Activated naive CD8-positive, alpha-beta T cell (primary cell): ENCODE measurements around the gene MCTP1.
"Not testable (repeated sequence)": the region's sequence is repeated elsewhere in the genome, so short reads cannot be mapped to it uniquely, and the experiment has no call there.

ENCODE experiments used
- H3K27ac Mint-ChIP-seq: one replicate; pipeline ENCODE4 v1.8.0; 2021; ENCODE audit warnings: mixed read lengths
- H3K27me3 Mint-ChIP-seq: one replicate; pipeline ENCODE4 v1.8.0; 2021; ENCODE audit warnings: mixed read lengths
- H3K36me3 Mint-ChIP-seq: one replicate; pipeline ENCODE4 v1.8.0; 2021; ENCODE audit warnings: mixed read lengths
- H3K4me1 Mint-ChIP-seq: one replicate; pipeline ENCODE4 v1.8.0; 2021; ENCODE audit warnings: low read depth, mixed read lengths
- H3K4me3 Mint-ChIP-seq: one replicate; pipeline ENCODE4 v1.8.0; 2021; ENCODE audit warnings: mild to moderate bottlenecking, mixed read lengths
- H3K9me3 Mint-ChIP-seq: one replicate; pipeline ENCODE4 v1.8.0; 2021; ENCODE audit warnings: low read depth, mixed read lengths

Gene MCTP1

GRCh38 chr5:94998670-94999069 lies 286.2 kb downstream of the MCTP1 start:
- no peaks in the 10 kb centered on the region for H3K4me1 Mint-ChIP-seq
- no peaks in the 10 kb centered on the region for H3K27me3 Mint-ChIP-seq
- no peak overlapping the region for H3K27ac Mint-ChIP-seq
- no peaks in the 10 kb centered on the region for H3K36me3 Mint-ChIP-seq
- peaks cover under 1% of the 10 kb centered on the region for H3K9me3 Mint-ChIP-seq
- H3K4me3 Mint-ChIP-seq: no peak overlapping the region

DNA sequence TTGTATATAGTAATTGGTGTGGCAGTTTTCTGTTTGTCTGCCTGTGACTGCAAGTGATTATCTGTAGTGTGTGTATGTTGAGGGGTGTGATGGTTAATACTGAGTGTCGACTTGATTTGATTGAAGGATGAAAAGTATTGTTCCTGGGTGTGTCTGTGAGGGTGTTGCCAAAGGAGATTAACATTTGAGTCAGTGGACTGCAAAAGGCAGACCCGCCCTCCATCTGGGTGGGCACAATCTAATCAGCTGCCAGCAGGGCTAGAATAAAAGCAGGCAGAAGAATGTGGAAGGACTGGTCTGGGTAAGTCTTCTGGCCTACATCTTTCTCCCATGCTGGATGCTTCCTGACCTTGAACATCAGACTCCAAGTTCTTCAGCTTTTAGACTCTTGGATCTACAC lies 290.4 kb downstream of the MCTP1 start:
- not testable (repeated sequence) for H3K4me1 Mint-ChIP-seq, H3K36me3 Mint-ChIP-seq, H3K4me3 Mint-ChIP-seq, H3K27ac Mint-ChIP-seq, H3K27me3 Mint-ChIP-seq, H3K9me3 Mint-ChIP-seq

DNA sequence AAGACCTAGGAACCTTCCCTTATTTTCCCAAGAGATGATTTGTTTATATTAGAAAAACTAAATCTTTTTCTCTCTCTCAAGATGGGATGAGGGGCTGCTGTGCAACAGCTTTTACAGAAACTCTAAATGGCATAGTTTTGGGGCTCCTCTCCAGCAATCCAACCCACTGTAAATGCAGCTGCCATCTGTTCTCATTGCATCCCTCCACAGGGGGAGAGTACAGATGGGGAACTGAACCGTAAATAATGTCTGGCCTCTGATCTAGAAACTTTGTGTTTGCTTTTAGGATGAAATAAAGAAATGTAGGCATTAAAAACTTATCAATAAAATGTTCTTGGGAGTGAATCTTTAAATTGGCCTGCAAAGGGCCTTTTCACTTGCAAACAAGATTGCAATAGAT lies 291.4 kb downstream of the MCTP1 start:
- H3K4me3 Mint-ChIP-seq: no peak overlapping the region
- no peak overlapping the region for H3K27ac Mint-ChIP-seq
- H3K36me3 Mint-ChIP-seq: no peaks in the 10 kb centered on the region

GRCh38 chr5:94992325-94992724 lies 292.6 kb downstream of the MCTP1 start:
- Mint-ChIP-seq H3K27ac (no peak overlapping the region), H3K36me3 (no peaks in the 10 kb centered on the region), H3K27me3 (no peaks in the 10 kb centered on the region), H3K4me1 (no peaks in the 10 kb centered on the region), H3K9me3 (no peaks in the 10 kb centered on the region), H3K4me3 (no peak overlapping the region)

More for the DNA sequence above, 291.4 kb downstream of the MCTP1 start:
- Mint-ChIP-seq H3K4me1 (no peaks in the 10 kb centered on the region), H3K9me3 (no peaks in the 10 kb centered on the region), H3K27me3 (no peaks in the 10 kb centered on the region)

- no peaks in the 10 kb centered on the region for H3K36me3 Mint-ChIP-seq
- H3K9me3 Mint-ChIP-seq: no peaks in the 10 kb centered on the region
- H3K4me1 Mint-ChIP-seq: peaks cover 3% of the 10 kb centered on the region
- no peaks in the 10 kb centered on the region for H3K27me3 Mint-ChIP-seq
- peak overlapping the region; percentile 2 for H3K27ac Mint-ChIP-seq
- H3K4me3 Mint-ChIP-seq: no peak overlapping the region
Observed at GRCh38 chr5:94983861-94984535, 300.9 kb downstream of the MCTP1 start.

DNA sequence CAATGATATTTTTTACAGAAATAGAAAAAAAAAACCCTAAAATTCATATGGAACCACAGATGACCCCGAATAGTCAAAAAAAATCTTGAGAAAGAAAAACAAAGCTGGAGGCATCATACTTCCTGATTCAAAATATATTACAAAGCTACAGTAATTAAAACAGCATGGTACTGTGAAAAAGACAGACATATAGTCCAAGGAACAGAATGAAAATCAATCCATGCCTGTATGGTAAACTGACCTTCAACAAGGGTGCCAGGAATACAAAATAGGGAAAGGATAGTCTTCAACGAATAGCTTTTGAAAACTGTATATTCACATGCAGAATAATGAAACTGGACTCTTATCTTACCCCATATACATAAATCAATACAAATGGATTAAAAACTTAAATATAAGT lies 307.5 kb downstream of the MCTP1 start:
- H3K9me3 Mint-ChIP-seq: peaks cover 15% of the 10 kb centered on the region
- H3K27me3 Mint-ChIP-seq: no peaks in the 10 kb centered on the region
- H3K27ac Mint-ChIP-seq: no peak overlapping the region
- H3K4me1 Mint-ChIP-seq: no peaks in the 10 kb centered on the region
- no peaks in the 10 kb centered on the region for H3K36me3 Mint-ChIP-seq
- H3K4me3 Mint-ChIP-seq: no peak overlapping the region

GRCh38 chr5:94976853-94977252 lies 308.0 kb downstream of the MCTP1 start:
- H3K27ac Mint-ChIP-seq: no peak overlapping the region
- no peak overlapping the region for H3K4me3 Mint-ChIP-seq
- H3K9me3 Mint-ChIP-seq: peaks cover 15% of the 10 kb centered on the region
- no peaks in the 10 kb centered on the region for H3K36me3 Mint-ChIP-seq
- H3K27me3 Mint-ChIP-seq: no peaks in the 10 kb centered on the region
- H3K4me1 Mint-ChIP-seq: no peaks in the 10 kb centered on the region

- Mint-ChIP-seq H3K27me3 (no peaks in the 10 kb centered on the region), H3K27ac (no peak overlapping the region), H3K36me3 (no peaks in the 10 kb centered on the region), H3K4me3 (no peak overlapping the region), H3K4me1 (no peaks in the 10 kb centered on the region), H3K9me3 (peaks cover 10% of the 10 kb centered on the region)
Observed at GRCh38 chr5:94972268-94972667, 312.6 kb downstream of the MCTP1 start.

DNA sequence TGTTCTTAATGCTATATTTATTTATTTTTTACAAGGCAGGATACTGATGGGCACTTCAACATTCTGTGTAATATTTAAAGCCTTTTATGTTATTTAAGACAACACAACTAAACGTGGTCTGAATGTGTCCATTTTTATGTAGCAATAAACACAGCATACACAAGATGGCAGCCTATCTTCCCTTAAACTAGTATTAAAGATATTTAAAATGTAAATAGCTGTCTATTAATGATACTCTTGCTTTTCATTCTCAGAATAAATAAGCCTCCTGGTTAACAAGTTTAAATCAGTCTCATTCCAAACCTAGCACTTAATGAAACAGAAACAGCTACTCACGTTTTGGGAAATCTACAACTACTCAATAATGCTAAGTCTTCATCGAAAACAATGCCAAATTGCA lies 315.7 kb downstream of the MCTP1 start:
- Mint-ChIP-seq H3K27ac (no peak overlapping the region), H3K4me3 (no peak overlapping the region), H3K9me3 (no peaks in the 10 kb centered on the region), H3K27me3 (no peaks in the 10 kb centered on the region), H3K36me3 (no peaks in the 10 kb centered on the region), H3K4me1 (no peaks in the 10 kb centered on the region)

DNA sequence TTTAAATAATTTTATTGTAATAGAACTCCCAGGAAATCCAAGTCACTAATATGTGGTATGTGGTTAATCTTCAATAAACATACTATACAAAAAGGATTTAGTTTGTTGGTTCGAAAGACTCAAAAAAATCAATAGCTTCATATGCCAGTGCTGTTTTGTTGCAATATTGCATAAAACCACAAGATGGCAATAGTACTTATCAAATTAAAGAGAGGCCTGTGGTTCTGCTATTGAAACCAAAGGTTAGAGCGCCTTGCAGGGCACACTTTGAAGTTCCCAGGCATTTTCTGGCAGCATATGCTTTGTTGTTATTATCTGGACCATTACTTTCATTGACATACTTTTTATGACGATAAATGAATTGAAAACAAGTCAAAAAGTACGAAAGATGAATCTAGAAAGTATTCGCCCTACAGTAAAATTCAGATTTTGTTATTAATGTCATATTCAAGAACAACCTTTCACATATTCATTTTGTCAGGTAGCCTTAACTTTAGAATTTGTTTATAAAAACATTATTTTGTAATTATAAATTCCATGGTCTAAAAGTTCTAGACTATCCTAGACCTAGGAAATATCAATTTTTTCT lies 316.3 kb downstream of the MCTP1 start:
- no peak overlapping the region for H3K27ac Mint-ChIP-seq
- no peak overlapping the region for H3K4me3 Mint-ChIP-seq
- H3K9me3 Mint-ChIP-seq: no peaks in the 10 kb centered on the region
- H3K4me1 Mint-ChIP-seq: no peaks in the 10 kb centered on the region
- no peaks in the 10 kb centered on the region for H3K36me3 Mint-ChIP-seq
- no peaks in the 10 kb centered on the region for H3K27me3 Mint-ChIP-seq

DNA sequence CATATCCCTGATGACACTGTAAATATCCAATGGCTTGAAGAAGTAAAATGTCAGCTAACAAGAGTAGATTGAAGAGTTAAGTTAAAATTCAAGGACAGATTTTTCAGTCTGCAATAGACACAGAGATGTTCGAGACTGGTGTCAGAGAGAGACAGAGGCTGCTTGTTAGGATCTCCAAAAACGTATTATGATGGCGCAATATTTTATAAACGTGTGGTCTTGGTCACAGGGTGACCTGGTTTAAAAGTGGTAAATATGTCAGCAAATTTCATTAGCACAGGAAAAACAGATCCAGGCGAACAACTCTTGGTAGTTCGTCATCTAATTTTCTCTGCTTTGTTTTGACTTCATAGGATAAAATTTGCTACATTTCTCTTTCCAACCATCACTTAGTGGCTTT lies 317.4 kb downstream of the MCTP1 start:
- no peak overlapping the region for H3K4me3 Mint-ChIP-seq
- H3K27ac Mint-ChIP-seq: no peak overlapping the region
- no peaks in the 10 kb centered on the region for H3K4me1 Mint-ChIP-seq
- no peaks in the 10 kb centered on the region for H3K27me3 Mint-ChIP-seq
- no peaks in the 10 kb centered on the region for H3K9me3 Mint-ChIP-seq
- no peaks in the 10 kb centered on the region for H3K36me3 Mint-ChIP-seq

- not testable (repeated sequence) for H3K9me3 Mint-ChIP-seq, H3K27me3 Mint-ChIP-seq, H3K4me3 Mint-ChIP-seq, H3K27ac Mint-ChIP-seq, H3K36me3 Mint-ChIP-seq, H3K4me1 Mint-ChIP-seq
Observed at GRCh38 chr5:94959279-94959678, 325.6 kb downstream of the MCTP1 start.

DNA sequence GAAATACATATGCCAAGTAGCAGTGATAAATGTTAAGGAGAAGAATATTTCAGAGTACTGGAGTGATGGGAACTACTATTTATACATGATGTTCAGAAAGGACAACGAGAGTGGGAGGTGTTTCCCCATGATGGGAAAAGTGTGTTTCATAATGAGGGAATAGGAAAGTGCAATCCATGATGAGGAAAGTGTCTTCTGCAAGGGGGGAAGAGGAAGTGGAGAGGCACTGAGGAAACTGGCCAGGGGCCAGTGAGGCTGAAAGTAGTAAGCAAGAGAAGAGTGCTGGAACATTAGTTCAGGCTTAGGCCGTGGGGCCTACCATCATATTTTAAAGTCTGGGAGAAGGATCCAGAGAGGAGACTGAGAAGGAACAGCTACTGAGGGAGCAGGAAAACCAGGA lies 339.2 kb downstream of the MCTP1 start:
- H3K4me1 Mint-ChIP-seq: no peaks in the 10 kb centered on the region
- H3K27ac Mint-ChIP-seq: no peak overlapping the region
- no peak overlapping the region for H3K4me3 Mint-ChIP-seq

GRCh38 chr5:94944160-94944559 lies 340.7 kb downstream of the MCTP1 start:
- Mint-ChIP-seq H3K9me3 (no peaks in the 10 kb centered on the region), H3K27me3 (peaks cover 1% of the 10 kb centered on the region), H3K4me1 (no peaks in the 10 kb centered on the region), H3K27ac (no peak overlapping the region), H3K4me3 (no peak overlapping the region), H3K36me3 (no peaks in the 10 kb centered on the region)

More for the DNA sequence above, 339.2 kb downstream of the MCTP1 start:
- H3K36me3 Mint-ChIP-seq: no peaks in the 10 kb centered on the region
- no peaks in the 10 kb centered on the region for H3K9me3 Mint-ChIP-seq
- H3K27me3 Mint-ChIP-seq: peaks cover 1% of the 10 kb centered on the region

- no peaks in the 10 kb centered on the region for H3K4me1 Mint-ChIP-seq
- no peak overlapping the region for H3K4me3 Mint-ChIP-seq
- H3K27me3 Mint-ChIP-seq: peaks cover 6% of the 10 kb centered on the region
- no peak overlapping the region for H3K27ac Mint-ChIP-seq
- H3K9me3 Mint-ChIP-seq: no peaks in the 10 kb centered on the region
- H3K36me3 Mint-ChIP-seq: no peaks in the 10 kb centered on the region
Observed at GRCh38 chr5:94941122-94941755, 343.7 kb downstream of the MCTP1 start.

DNA sequence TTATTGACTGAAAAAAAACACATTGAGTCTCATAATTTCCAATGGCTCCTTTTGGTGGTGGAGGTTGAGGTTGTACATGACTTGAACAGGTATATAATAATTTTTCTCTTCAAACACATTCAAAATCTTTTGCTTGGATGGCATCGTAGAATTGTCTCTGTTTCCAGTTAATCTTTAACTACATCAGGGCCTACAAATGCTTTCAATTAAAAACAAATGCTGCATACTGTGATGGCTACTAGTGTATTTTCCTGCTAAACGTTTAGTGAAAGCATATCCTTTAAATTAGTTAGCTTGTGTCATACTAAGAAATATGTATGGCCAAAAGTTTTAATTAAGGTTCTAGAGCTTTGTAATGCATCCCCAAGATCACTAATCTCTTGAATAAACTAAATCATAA lies 352.6 kb downstream of the MCTP1 start:
- no peaks in the 10 kb centered on the region for H3K36me3 Mint-ChIP-seq
- no peak overlapping the region for H3K27ac Mint-ChIP-seq
- H3K4me1 Mint-ChIP-seq: no peaks in the 10 kb centered on the region
- no peak overlapping the region for H3K4me3 Mint-ChIP-seq
- H3K27me3 Mint-ChIP-seq: peaks cover 3% of the 10 kb centered on the region
- no peaks in the 10 kb centered on the region for H3K9me3 Mint-ChIP-seq
